ENCODE measurements around the gene MTX1.
"Not testable (repeated sequence)": the region's sequence is repeated elsewhere in the genome, so short reads cannot be mapped to it uniquely, and the experiment has no call there.

Gene MTX1

DNA sequence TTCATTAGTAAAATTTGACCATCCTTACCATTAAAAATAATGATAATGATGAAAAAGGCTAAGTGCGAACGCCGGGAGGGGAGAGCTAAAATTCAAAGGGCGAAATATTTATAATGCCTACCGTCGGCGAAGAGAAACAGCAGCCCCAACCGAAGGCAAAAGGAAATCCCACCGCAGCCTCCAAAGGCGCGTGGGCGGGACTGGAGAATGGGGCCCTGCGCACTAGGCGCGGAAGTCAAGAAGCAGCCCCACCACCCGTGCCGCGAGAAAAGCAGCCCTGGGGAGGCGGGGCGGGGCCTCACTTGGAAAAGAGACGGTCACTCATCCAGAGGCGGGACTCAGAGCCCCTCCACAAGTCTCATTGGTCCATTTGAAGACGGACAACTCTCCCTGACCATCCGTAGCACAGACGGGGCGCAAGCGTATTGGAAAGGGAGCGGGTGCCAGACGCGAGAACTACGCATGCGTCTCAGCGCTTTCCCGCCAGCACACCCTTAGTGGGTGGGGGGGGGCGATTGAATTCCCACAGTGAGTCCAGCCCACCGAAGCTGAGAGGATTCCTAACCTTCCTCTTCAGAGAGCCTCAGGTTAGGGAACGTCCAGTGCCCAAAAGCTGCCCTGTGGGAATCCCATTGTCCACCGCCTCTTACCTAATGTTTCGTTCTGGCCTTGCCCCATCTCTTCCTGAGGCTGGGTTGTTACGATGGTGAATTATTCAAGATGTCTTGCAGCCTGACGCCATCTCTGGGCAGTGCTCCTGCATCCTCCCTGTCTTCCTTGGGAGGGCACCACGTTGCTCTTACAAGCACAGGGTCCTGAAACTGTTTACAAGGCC is 19.0 kb downstream of the MTX1 start:
- Histone ChIP-seq H3K27ac (ENCODE audit: low read length) (no peak overlapping the region), H3K36me3 (ENCODE audit: control insufficient read depth, insufficient read depth, low read length) (no peaks in the 10 kb centered on the region), H3K9me3 (ENCODE audit: control insufficient read depth, insufficient read depth, low read length) (no peaks in the 10 kb centered on the region), H3K4me1 (ENCODE audit: control insufficient read depth, insufficient read depth, low read length) (peaks cover 3% of the 10 kb centered on the region), H3K4me3 (ENCODE audit: low read length) (peak overlapping the region; percentile 93), H3K27me3 (ENCODE audit: control insufficient read depth, insufficient read depth, low read length) (no peaks in the 10 kb centered on the region)
- DNase-seq (ENCODE audit: low read depth, low spot score): peak; percentile 98
- WGBS (ENCODE audit: insufficient coverage, insufficient read length): no CpG with 5 or more reads among the region's 42 CpGs

DNA sequence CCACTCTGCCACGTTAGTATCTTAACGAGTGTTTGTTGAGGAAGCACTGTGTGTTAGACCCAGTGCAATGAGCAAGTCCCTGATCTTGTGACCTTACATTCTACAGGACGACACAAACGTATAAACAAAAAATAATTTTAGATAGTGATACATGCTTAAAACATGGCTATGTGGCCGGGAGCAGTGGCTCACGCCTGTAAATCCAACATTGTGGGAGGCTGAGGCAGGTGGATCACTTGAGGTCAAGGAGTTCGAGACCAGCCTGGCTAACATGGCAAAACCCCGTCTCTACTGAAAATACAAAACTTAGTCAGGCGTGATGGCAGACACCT is 19.6 kb downstream of the MTX1 start:
- Histone ChIP-seq H3K9me3 (ENCODE audit: control insufficient read depth, insufficient read depth, low read length) (no peaks in the 10 kb centered on the region), H3K4me3 (ENCODE audit: low read length) (peak overlapping the region; percentile 20; the same call in 1 of the 2 replicates), H3K27me3 (ENCODE audit: control insufficient read depth, insufficient read depth, low read length) (no peaks in the 10 kb centered on the region), H3K4me1 (ENCODE audit: control insufficient read depth, insufficient read depth, low read length) (peaks cover 3% of the 10 kb centered on the region), H3K27ac (ENCODE audit: low read length) (no peak overlapping the region), H3K36me3 (ENCODE audit: control insufficient read depth, insufficient read depth, low read length) (no peaks in the 10 kb centered on the region)
- no peak for DNase-seq (ENCODE audit: low read depth, low spot score)
- no CpG with 5 or more reads among the region's 9 CpGs for WGBS (ENCODE audit: insufficient coverage, insufficient read length)

DNA sequence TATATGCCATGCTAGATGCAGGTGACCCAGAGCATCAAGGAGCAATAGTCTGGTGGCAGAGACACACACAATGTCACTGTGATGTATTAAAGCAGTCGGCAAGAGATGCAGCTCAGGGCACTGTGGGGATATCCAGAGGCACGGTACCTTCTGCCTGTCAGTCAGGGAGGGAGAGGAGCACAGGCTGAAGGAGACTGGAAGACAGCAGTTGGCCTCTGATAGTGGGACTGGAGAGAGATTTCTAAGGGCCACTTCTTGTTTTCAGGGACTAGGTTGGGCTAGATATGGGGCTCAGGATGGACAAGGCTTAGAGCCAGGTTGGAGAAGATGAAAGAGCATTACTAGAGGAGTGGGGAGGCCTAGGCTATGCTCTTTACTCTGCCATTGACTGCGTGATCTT is 22.8 kb downstream of the MTX1 start:
- DNase-seq (ENCODE audit: low read depth, low spot score); H3K4me1 ChIP-seq (ENCODE audit: control insufficient read depth, insufficient read depth, low read length); H3K9me3 ChIP-seq (ENCODE audit: control insufficient read depth, insufficient read depth, low read length); H3K27me3 ChIP-seq (ENCODE audit: control insufficient read depth, insufficient read depth, low read length); H3K4me3 ChIP-seq (ENCODE audit: low read length); H3K36me3 ChIP-seq (ENCODE audit: control insufficient read depth, insufficient read depth, low read length); H3K27ac ChIP-seq (ENCODE audit: low read length): not testable (repeated sequence)
- no CpG with 5 or more reads among the region's 3 CpGs for WGBS (ENCODE audit: insufficient coverage, insufficient read length)

DNA sequence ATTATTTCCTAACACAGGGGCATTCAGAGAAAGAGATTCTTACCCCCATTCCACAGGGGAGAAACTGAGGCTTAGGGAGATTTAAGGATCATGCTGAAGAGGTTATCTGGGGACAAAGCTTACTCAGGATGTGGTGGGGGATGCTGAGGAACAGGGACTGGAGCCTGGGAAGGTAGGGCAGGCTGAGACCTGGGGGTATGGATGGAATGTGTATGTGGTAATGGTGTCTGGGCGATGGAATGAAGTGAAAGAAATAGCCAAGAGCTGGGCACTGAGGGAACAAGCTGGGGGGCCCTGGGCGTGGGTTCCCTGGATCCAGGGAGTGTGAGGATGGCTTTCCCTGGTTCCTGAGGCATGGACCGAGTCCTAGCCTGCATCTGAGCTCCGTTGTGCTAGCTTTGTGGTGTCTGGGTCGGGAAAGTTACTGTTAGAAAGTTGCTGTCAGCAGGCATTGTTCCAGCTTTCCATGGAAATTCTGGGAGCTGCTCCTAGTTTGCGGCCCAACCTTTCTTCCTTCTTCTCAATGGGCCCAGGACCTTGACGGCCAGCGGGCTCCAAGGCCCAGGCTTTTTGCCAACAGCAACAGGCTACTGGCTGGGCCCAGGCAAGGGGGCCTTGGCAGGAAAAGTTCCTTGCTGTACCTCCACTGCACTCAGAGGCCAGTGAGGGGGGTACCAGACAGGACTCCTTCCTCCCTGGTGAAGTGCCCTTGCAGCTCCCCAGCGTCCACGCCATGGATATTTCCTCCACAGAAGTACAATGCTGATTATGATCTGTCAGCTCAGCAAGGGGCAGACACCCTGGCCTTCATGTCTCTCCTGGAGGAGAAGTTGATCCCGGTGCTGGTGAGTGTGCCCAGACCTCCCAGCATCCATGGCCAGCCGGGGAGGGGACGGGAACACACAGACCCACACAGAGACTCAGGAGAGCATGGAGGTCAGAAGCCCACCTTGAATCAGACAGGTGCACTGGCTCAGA is 23.8 kb downstream of the MTX1 start:
- not testable (repeated sequence) for H3K36me3 ChIP-seq (ENCODE audit: control insufficient read depth, insufficient read depth, low read length); DNase-seq (ENCODE audit: low read depth, low spot score)

DNA sequence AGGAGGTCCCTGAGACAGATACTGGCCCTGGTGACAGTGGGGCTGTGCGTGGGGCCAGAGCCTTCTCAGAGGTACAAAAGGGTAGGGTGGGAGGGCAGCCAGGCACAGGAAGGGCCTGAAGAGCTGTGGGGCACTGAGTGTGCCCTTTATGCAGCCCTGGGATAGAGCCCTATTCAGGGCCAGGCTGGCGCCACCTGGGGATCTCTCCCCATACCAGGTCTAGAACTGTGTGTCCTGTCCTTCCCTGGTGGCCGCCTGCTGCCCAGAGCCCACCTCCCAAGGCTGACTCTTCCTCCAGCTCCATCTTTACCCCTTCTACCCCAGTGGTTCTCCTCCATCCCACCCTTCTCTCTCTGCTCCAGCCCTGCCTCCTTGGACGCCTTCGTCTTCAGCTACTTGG is 25.0 kb downstream of the MTX1 start:
- not testable (repeated sequence) for H3K4me1 ChIP-seq (ENCODE audit: control insufficient read depth, insufficient read depth, low read length); H3K9me3 ChIP-seq (ENCODE audit: control insufficient read depth, insufficient read depth, low read length); H3K27ac ChIP-seq (ENCODE audit: low read length); DNase-seq (ENCODE audit: low read depth, low spot score); H3K27me3 ChIP-seq (ENCODE audit: control insufficient read depth, insufficient read depth, low read length); H3K4me3 ChIP-seq (ENCODE audit: low read length); H3K36me3 ChIP-seq (ENCODE audit: control insufficient read depth, insufficient read depth, low read length)
- no CpG with 5 or more reads among the region's 5 CpGs for WGBS (ENCODE audit: insufficient coverage, insufficient read length)

More for the DNA sequence above, 23.8 kb downstream of the MTX1 start:
- WGBS (ENCODE audit: insufficient coverage, insufficient read length): no CpG with 5 or more reads among the region's 13 CpGs
- H3K4me3 ChIP-seq (ENCODE audit: low read length); H3K27ac ChIP-seq (ENCODE audit: low read length); H3K27me3 ChIP-seq (ENCODE audit: control insufficient read depth, insufficient read depth, low read length); H3K9me3 ChIP-seq (ENCODE audit: control insufficient read depth, insufficient read depth, low read length); H3K4me1 ChIP-seq (ENCODE audit: control insufficient read depth, insufficient read depth, low read length): not testable (repeated sequence)

DNA sequence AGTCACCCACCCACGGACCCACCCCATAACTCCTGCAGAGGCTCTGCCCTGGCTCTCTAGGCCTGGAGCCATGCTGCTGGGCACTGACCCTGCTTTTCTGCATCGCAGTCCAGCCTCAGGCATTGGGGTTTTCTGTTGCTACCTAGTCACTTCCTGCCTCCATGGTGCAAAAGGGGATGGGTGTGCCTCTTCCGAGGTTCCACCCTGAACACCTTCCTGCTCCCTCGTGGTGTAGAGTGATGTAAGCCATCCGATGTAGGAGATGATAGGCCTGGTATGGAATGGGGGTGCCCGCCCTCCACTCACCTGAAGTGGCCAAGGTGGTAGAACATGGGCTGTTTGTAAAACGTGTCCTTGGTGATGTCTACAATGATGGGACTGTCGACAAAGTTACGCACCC is 26.9 kb downstream of the MTX1 start:
- H3K36me3 ChIP-seq (ENCODE audit: control insufficient read depth, insufficient read depth, low read length); H3K4me1 ChIP-seq (ENCODE audit: control insufficient read depth, insufficient read depth, low read length); H3K27ac ChIP-seq (ENCODE audit: low read length); H3K9me3 ChIP-seq (ENCODE audit: control insufficient read depth, insufficient read depth, low read length); H3K27me3 ChIP-seq (ENCODE audit: control insufficient read depth, insufficient read depth, low read length); DNase-seq (ENCODE audit: low read depth, low spot score); H3K4me3 ChIP-seq (ENCODE audit: low read length): not testable (repeated sequence)
- no CpG with 5 or more reads among the region's 9 CpGs for WGBS (ENCODE audit: insufficient coverage, insufficient read length)

DNA sequence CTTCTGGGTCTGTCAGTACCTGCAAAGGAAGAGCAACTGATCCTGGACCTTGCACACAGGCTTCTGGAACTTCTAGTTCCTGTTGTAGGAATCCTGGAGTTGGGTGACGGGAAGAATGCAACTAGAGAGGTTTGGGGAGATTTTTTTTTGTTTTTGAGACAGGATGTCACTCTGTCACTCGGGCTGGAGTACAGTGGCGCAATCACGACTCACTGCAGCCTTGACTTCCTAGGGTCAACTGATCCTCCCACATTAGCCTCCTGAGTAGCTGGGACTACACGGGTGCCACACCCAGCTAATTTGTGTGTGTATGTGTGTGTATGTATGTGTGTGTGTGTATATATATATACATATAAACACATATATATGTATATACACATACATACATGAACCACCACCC is 28.0 kb downstream of the MTX1 start:
- DNase-seq (ENCODE audit: low read depth, low spot score): no peak
- H3K4me1 ChIP-seq (ENCODE audit: control insufficient read depth, insufficient read depth, low read length): peaks cover 2% of the 10 kb centered on the region; the same call in 1 of the 2 replicates
- no peaks in the 10 kb centered on the region for H3K36me3 ChIP-seq (ENCODE audit: control insufficient read depth, insufficient read depth, low read length)
- WGBS (ENCODE audit: insufficient coverage, insufficient read length): no CpG with 5 or more reads among the region's 5 CpGs
- H3K9me3 ChIP-seq (ENCODE audit: control insufficient read depth, insufficient read depth, low read length): no peaks in the 10 kb centered on the region
- H3K27ac ChIP-seq (ENCODE audit: low read length): no peak overlapping the region
- H3K27me3 ChIP-seq (ENCODE audit: control insufficient read depth, insufficient read depth, low read length): no peaks in the 10 kb centered on the region
- no peak overlapping the region for H3K4me3 ChIP-seq (ENCODE audit: low read length)

DNA sequence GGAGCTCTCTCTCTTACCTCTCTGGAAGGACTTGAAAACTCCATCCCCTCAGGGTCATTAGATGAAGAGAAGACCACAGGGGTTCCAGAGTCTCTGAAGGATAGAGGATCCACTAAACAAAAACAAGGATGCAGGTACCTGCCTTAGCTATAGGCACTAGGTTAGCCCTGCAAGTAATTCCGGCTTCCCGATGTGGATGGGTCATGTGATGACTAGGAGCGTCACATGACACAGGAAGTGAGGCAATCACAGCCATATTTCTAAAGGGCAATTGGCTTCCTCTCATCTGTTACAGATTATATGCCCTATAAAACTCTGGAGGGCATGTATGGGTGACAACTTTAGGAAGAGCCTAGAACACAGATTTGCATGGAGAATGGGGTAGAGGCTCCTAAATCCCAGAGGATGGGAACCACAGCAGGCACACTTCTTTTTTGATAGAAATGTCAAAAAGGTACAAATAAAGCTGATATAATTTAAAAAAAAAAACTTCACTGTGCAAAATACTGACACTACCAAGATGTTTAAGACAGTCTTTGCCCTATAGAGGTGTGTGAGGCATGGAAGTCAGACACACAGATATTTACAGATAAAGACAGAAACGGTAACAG is 32.7 kb downstream of the MTX1 start:
- no peaks in the 10 kb centered on the region for H3K36me3 ChIP-seq (ENCODE audit: control insufficient read depth, insufficient read depth, low read length)
- peak overlapping the region; percentile 21; the same call in 1 of the 2 replicates for H3K4me3 ChIP-seq (ENCODE audit: low read length)
- H3K27me3 ChIP-seq (ENCODE audit: control insufficient read depth, insufficient read depth, low read length): no peaks in the 10 kb centered on the region
- no peak overlapping the region for H3K27ac ChIP-seq (ENCODE audit: low read length)
- H3K9me3 ChIP-seq (ENCODE audit: control insufficient read depth, insufficient read depth, low read length): no peaks in the 10 kb centered on the region
- no CpG with 5 or more reads among the region's 4 CpGs for WGBS (ENCODE audit: insufficient coverage, insufficient read length)
- DNase-seq (ENCODE audit: low read depth, low spot score): no peak
- H3K4me1 ChIP-seq (ENCODE audit: control insufficient read depth, insufficient read depth, low read length): peaks cover 5% of the 10 kb centered on the region; the same call in 1 of the 2 replicates

DNA sequence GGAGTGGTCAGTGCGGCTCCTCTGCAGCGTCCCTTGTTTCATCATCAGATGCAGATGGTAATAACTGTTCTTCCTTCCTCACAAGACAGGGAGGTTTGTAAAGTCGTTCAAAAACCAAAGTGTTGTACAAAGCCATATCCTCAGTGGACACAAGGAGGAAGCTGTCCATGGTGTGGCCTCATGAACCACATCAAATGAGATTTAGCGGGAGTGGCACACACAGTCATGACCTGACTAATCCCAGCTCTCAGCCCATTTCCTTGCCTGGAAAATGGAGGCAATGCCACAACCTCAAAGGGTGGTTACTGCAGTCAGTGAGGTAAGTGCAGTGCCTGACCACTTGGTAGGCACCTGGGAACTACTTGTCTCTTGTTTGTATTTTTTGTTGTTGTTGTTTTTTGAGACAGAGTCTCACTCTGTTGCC is 33.4 kb downstream of the MTX1 start:
- Histone ChIP-seq H3K9me3 (ENCODE audit: control insufficient read depth, insufficient read depth, low read length) (no peaks in the 10 kb centered on the region), H3K4me1 (ENCODE audit: control insufficient read depth, insufficient read depth, low read length) (peaks cover 5% of the 10 kb centered on the region; the same call in 1 of the 2 replicates), H3K27me3 (ENCODE audit: control insufficient read depth, insufficient read depth, low read length) (no peaks in the 10 kb centered on the region), H3K4me3 (ENCODE audit: low read length) (no peak overlapping the region), H3K36me3 (ENCODE audit: control insufficient read depth, insufficient read depth, low read length) (no peaks in the 10 kb centered on the region), H3K27ac (ENCODE audit: low read length) (no peak overlapping the region)
- DNase-seq (ENCODE audit: low read depth, low spot score): no peak
- WGBS (ENCODE audit: insufficient coverage, insufficient read length): no CpG with 5 or more reads among the region's 4 CpGs

DNA sequence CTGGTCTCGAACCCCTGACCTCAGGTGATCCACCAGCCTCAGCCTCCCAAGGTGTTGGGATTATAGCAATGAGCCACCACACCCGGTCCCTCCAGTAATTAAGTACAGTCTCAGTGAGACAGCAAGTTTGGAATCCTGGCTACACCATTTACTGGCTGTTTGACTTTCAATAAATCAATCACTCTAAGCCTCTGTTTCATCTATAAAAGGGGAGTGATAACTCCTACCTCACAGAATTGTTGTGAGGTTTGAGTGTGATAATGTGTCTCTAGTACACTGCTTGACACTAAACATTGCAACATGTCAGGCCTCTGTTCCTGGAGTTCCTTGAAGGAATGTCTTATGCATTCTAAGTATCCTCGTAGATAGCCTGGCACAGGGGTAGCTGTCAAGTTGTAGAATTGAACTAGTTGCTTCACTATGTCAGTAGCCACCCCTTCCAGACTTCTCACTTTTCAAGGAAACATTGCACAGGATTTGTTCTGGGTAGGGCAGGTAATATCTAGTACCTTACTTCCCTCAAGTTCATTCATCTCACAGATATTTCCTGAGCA is 34.4 kb downstream of the MTX1 start:
- no peak for DNase-seq (ENCODE audit: low read depth, low spot score)
- WGBS (ENCODE audit: insufficient coverage, insufficient read length): no CpG with 5 or more reads among the region's 3 CpGs
- H3K36me3 ChIP-seq (ENCODE audit: control insufficient read depth, insufficient read depth, low read length): peaks cover 4% of the 10 kb centered on the region
- no peak overlapping the region for H3K27ac ChIP-seq (ENCODE audit: low read length)
- H3K27me3 ChIP-seq (ENCODE audit: control insufficient read depth, insufficient read depth, low read length): no peaks in the 10 kb centered on the region
- no peaks in the 10 kb centered on the region for H3K9me3 ChIP-seq (ENCODE audit: control insufficient read depth, insufficient read depth, low read length)
- no peak overlapping the region for H3K4me3 ChIP-seq (ENCODE audit: low read length)
- H3K4me1 ChIP-seq (ENCODE audit: control insufficient read depth, insufficient read depth, low read length): peaks cover 5% of the 10 kb centered on the region; the same call in 1 of the 2 replicates

All from iPS DF 6.9 (cell line).